B cell (primary cell): Measurements from ENCODE around the gene AGBL4.

ENCODE experiments used
- CTCF ChIP-seq: fragments of 200-600 bp; IDR thresholded peaks from one replicate; pipeline ENCODE4 v1.8.0; 2022; ENCODE audit warnings: antibody characterized with exemption, mild to moderate bottlenecking
- EZH2 ChIP-seq: IDR thresholded peaks from 2 replicates; pipeline ENCODE4 v1.6.1; 2012; ENCODE audit warnings: borderline replicate concordance, low read depth, mild to moderate bottlenecking, moderate library complexity, low read length; ENCODE audit not compliant: insufficient read depth, poor library complexity, severe bottlenecking

- no peak for TF ChIP-seq CTCF
- no peak for TF ChIP-seq EZH2
Observed at GRCh38 chr1:49204720-49205119, 819.0 kb downstream of the AGBL4 start.
